ENCODE results near the gene MED12L.
A peak's percentile ranks its signal among the peaks of the same experiment; 100 is the strongest.

The MED12L gene

DNA sequence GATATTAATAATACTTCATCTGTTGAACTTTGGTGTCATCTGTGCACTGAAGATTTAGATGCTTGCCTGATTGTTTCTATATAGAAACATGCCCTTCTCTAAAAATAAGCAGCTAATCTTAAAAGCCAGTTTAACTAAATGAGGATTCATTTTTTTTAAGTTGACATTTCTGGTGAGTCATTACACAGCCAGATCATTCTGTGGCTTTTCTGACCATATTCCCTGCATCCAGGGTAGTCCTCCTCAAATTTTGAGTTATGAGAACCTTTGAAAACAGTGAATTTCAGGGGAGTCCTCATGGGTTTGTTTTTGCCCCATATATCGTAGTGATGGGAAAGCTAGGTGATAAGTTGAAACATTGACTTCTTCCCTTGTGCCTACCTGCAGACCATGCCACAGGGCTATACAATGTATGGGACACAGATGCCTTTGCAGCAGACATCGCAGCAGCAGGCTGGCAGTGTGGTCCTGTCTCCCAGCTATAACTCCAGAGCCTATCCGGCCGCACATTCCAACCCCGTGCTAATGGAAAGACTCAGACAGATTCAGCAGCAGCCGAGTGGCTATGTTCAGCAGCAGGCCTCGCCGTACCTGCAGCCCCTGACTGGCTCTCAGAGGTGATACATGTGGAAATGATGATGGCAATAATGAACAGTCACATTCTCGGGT lies 325.6 kb downstream of the MED12L start:
- no peak for DNase-seq (ENCODE audit: low read depth in 2 of 2)

DNA sequence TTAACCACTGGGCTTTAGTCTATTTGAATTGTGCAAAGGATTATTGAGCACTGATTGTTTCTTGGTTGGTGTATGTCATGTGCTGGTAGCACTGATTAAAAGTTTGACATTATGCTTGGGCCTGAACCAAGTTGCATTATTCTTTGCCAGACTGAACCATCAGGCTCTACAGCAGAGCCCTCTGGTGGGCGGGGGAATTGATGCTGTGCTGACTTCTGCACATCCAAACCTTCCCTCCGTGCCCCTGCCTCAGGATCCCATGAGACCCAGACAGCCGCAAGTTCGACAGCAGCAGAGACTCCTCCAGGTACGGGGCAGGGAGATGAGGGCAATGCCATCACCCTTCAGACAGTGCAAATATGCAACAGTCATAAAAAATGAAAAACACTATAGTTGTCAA lies 327.5 kb downstream of the MED12L start:
- no peak for DNase-seq (ENCODE audit: low read depth in 2 of 2)

DNA sequence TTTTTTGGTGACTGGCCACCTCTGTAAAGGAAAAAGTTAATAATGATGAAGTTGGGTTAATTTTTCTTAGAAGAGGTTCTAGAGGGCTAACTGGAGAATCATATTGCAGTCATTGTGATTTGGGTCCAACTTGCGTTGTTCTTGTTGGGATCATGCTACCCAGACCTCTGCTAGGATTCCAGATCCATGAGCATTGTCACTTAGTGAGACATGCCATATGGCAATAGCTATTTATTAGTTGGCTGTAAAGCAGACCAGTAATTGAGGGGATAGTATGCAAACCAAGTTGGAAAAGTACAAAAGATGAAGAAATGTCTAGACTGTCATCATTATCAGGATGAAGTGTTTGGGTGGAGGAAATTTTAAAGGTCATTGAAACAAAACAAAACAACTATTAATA lies 329.8 kb downstream of the MED12L start:
- DNase-seq (ENCODE audit: low read depth in 2 of 2) = no peak

- DNase-seq (ENCODE audit: low read depth in 2 of 2) = no peak
Observed at GRCh38 chr3:151419806-151420205, 334.3 kb downstream of the MED12L start.

GRCh38 chr3:151421938-151422337 lies 336.5 kb downstream of the MED12L start:
- no peak for DNase-seq (ENCODE audit: low read depth in 2 of 2)

DNA sequence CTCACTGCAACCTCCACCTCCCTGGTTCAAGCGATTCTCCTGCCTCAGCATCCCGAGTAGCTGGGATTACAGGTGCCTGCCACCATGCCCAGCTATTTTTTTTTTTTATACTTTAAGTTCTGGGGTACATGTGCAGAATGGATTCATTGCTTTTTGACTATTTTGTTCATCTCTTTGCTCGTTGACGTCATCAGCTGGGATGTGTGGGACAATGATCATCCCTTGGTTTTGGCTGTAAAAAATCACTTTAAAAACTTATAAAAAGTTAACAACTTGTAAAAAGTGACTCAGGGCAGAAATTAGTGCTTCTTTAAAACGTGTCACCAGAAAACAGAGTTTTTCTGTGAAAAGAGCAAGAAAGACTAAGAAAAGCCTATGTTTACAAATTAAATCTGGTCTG lies 337.6 kb downstream of the MED12L start:
- DNase-seq (ENCODE audit: low read depth in 2 of 2) = no peak

- peak in 1 of 2 experiments; percentile 56 for DNase-seq (ENCODE audit: low read depth in 2 of 2)
Observed at GRCh38 chr3:151425627-151426340, 340.3 kb downstream of the MED12L start.

- no peak for DNase-seq (ENCODE audit: low read depth in 2 of 2)
Observed at GRCh38 chr3:151426341-151426657, 340.8 kb downstream of the MED12L start.

DNA sequence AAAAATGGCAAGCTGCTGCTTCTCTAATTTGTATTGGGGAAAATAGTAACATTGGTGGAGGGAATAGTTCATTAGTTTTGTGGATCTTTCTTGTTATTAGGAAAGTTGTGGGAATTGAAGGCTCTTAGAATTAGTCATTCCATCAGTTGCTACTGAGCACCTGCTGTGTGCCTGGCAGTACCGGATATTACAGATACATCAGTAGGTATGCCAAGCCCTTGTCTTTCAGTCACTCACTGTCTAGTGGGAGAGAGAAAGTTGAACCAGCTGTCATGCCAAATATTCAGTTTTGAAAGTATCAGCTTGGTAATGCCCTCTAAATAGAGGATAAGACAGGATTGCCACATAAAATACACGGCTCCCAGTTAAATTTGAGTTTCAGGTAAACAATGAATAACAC lies 342.9 kb downstream of the MED12L start:
- no peak for DNase-seq (ENCODE audit: low read depth in 2 of 2)

- DNase-seq (ENCODE audit: low read depth in 2 of 2) = no peak
Observed at GRCh38 chr3:151430821-151431484, 345.5 kb downstream of the MED12L start.

GRCh38 chr3:151431940-151432339 lies 346.5 kb downstream of the MED12L start:
- no peak for DNase-seq (ENCODE audit: low read depth in 2 of 2)

GRCh38 chr3:151432616-151433372 lies 347.3 kb downstream of the MED12L start:
- DNase-seq (ENCODE audit: low read depth in 2 of 2) = no peak

DNA sequence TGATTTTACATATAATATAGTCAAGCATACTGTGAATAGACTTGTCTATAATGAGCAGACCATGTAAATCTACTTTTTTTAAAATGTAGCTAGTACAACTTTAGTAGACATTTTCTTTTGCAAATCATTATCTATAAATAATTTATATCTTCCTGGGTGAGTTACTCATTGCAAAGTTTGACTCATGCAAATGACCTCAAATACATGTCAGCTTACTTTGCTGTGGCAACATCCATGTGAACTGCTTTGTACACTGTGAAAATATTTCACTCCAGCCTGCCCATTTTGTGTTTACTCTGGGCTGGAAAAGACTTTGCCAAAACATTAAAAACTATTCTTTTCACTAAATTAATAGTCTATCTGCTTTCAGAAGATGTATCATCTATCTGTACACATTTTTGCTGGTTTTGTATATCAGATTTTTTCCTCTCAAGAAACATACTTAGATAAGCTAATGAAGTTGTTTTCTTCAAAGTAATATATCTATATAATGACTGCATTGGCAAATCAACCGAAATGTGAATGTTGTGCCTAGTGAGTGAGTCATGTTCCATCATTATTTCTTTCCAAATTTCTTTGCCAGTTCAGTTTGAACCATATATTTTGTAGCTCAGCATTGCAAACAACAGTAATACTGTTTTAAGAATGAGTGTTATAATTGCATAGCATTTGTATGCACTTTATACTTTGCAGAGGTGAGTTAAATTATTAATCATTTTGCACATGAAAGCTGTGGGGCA lies 348.9 kb downstream of the MED12L start:
- peak; percentile 60 to 62 for DNase-seq (ENCODE audit: low read depth in 2 of 2)

DNA sequence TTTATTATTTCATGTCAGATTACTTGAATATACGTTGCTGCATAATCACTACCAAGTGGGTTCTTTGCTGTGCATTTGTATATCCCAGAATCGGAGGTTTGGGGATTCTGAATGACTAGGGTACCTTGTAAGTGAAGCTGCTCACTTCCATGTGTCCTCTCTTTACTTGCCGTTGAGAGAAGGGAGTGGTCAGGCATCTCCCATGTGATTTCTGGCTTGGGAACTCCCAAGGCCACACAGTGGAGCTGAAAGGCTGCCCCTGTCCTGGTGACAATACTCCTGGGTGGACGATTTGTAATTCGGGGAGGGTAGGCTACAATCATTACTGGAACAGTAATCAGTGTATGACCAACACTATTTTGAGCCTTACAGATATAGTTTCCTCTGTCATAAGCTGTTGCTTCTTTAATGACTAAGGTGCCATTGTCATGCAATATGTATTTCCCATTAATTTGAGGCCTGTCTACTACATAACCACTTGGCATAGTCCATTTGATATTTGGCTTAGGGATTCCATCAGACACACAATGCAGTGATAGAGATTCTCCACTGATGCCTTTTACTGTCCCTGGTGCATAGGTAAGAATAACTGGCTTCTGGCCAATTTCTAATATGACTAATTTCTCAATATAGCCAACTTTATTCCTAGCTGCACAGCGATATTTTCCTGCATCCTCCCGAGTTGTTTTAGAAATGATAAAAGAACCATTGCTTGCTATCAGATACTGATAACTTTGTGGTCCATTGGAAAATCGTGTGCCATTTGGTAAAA lies 351.4 kb downstream of the MED12L start:
- no peak for DNase-seq (ENCODE audit: low read depth in 2 of 2)

GRCh38 chr3:151437906-151438305 lies 352.4 kb downstream of the MED12L start:
- DNase-seq (ENCODE audit: low read depth in 2 of 2) = no peak

GRCh38 chr3:151439652-151440125 lies 354.2 kb downstream of the MED12L start:
- peak; percentile 53 to 54 for DNase-seq (ENCODE audit: low read depth in 2 of 2)

GRCh38 chr3:151440940-151441339 lies 355.5 kb downstream of the MED12L start:
- DNase-seq (ENCODE audit: low read depth in 2 of 2) = no peak

DNA sequence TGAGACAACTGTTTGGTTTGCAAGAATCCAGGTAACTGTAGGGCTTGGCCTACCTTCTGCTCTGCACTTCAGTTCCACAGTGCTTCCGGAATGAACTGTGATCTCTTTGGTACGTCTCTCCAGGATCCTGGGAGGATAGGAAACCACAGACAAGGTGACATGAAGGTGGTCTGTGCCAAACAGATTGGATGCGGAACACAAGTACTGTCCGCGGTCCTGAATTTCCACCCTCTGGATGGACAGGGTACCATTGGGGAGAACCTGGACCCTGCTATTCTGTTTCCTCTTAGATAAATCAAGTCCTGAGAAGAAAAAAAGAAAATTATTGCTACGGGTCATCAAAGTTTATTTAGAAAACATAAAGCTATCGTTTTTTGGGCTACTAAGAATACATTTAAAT lies 358.1 kb downstream of the MED12L start:
- DNase-seq (ENCODE audit: low read depth in 2 of 2) = no peak

- DNase-seq (ENCODE audit: low read depth in 2 of 2) = peak; percentile 42 to 50
Observed at GRCh38 chr3:151445273-151446001, 360.0 kb downstream of the MED12L start.

GRCh38 chr3:151446002-151446340 lies 360.5 kb downstream of the MED12L start:
- DNase-seq (ENCODE audit: low read depth in 2 of 2) = no peak

All from fibroblast of skin of left biceps (primary cell).